Body of pancreas (tissue), 4 donors: ENCODE results near the gene JAG2. TPM values are rescaled to one million over a fixed set of nuclear protein-coding genes. Genes with fewer than 3 reads are reported as not detected.
A peak's percentile ranks its signal among the peaks of the same experiment; 100 is the strongest.

Source experiments
- ATAC-seq: fragments of 150-250 bp; one replicate; pipeline ENCODE4 v1.9.1; 2016
- DNase-seq, 4 donors: peaks; one replicate each; pipeline ENCODE4 v3.0.0-alpha.2; 2019
- H3K27ac ChIP-seq, 4 donors: fragments of 200-600 bp; sonication (generic); 1 replicate in 3 of 4; 2 replicates in 1 of 4; pipeline versions ENCODE4 v1.5.1 to v1.6.1; 2016 to 2019; ENCODE audit warnings: mild to moderate bottlenecking in 1 of 4, mixed read lengths in 1 of 4, moderate library complexity in 1 of 4
- H3K27me3 ChIP-seq, 2 donors: fragments of 200-600 bp; sonication (generic); one replicate each; pipeline ENCODE4 v1.6.0; 2016; ENCODE audit warnings: mild to moderate bottlenecking in 1 of 2
- H3K36me3 ChIP-seq, 2 donors: fragments of 200-600 bp; sonication (generic); replicated peaks in 1 of 2; 2 replicates each; pipeline ENCODE4 v1.5.1; 2016; ENCODE audit warnings: low read depth in 2 of 2; ENCODE audit not compliant: insufficient read depth in 1 of 2
- H3K4me1 ChIP-seq: fragments of 200-600 bp; sonication (generic); one replicate; pipeline ENCODE4 v1.6.0; 2016
- H3K4me3 ChIP-seq, 2 donors: fragments of 200-600 bp; sonication (generic); 1 replicate in 1 of 2; 2 replicates in 1 of 2; pipeline ENCODE4 v1.5.1; 2016 to 2019
- H3K9me3 ChIP-seq, 3 donors: fragments of 200-600 bp; sonication (generic); 1 replicate in 2 of 3; 2 replicates in 1 of 3; pipeline ENCODE4 v1.5.1; 2016
- POLR2A ChIP-seq, 3 donors: fragments of 450-650 bp; IDR thresholded peaks; one replicate each; pipeline ENCODE4 v1.6.1; 2016; ENCODE audit warnings: antibody characterized with exemption in 3 of 3, mild to moderate bottlenecking in 2 of 3
- WGBS, 2 donors: methylation state at CpG; one replicate each; pipeline ENCODE4 v1.1.5; 2017; 5-methylcytosine and 5-hydroxymethylcytosine counted together
- intact Hi-C: fragments of 100-400 bp; cut with DNase I; formaldehyde crosslinking; loops from one replicate; pipeline ENCODE4 v1.15.1; 2023
- total RNA-seq, 2 donors: library from RNA; depleted of rRNA; stranded (reverse); fragments of >200 nt; gene quantifications; one replicate each; pipeline ENCODE4 v1.1.0, GENCODE V29; 2016
- TF ChIP-seq, protein P1 (sequence below), 7 experiments: fragments of 450-650 bp in 4 of 7; fragments of 200-600 bp in 3 of 7; sonication (generic) in 3 of 7; IDR thresholded peaks; one replicate each; pipeline ENCODE4 v1.5.1; 2016 to 2019; ENCODE audit warnings: antibody characterized with exemption in 7 of 7

Gene JAG2
- total RNA-seq, 2 donors from 2014 or later: 13.5 to 36.3 TPM

DNA sequence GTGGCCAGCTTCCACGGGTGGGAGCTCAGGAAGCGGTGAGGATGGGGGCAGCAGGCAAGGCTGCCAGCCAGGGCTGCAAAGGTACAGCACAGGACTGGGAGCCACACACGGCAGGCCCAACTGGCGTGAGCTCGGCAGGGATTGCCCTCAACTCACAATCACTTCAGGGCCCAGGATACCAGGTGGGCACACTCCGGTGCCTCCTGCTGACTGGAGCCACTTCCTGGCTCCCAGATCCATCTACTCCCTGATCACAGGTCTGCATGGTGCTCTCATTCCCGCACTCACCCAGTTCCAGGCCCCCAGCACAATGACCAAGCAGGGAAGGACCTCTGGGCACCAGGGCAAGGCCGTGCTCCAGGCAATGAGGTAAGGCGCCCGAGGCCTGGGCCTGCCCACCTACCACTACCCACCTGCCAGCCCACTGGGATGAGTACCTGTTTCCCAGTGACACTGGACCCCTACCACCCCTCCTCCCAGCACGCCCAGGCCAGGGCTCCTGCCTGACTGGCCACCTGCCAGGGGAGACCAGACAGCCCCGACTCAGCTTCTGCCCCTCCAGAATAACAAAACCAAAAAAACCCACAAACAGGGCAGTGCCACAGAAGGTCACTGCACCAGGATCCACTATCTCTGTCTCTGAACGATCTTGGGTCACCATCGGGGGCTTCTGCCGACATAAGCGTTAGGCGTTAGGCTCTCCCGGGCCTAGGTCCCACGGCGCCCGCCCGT lies 1.8 kb downstream of the JAG2 start:
- TF ChIP-seq, protein P1, sequence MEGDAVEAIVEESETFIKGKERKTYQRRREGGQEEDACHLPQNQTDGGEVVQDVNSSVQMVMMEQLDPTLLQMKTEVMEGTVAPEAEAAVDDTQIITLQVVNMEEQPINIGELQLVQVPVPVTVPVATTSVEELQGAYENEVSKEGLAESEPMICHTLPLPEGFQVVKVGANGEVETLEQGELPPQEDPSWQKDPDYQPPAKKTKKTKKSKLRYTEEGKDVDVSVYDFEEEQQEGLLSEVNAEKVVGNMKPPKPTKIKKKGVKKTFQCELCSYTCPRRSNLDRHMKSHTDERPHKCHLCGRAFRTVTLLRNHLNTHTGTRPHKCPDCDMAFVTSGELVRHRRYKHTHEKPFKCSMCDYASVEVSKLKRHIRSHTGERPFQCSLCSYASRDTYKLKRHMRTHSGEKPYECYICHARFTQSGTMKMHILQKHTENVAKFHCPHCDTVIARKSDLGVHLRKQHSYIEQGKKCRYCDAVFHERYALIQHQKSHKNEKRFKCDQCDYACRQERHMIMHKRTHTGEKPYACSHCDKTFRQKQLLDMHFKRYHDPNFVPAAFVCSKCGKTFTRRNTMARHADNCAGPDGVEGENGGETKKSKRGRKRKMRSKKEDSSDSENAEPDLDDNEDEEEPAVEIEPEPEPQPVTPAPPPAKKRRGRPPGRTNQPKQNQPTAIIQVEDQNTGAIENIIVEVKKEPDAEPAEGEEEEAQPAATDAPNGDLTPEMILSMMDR (IDR thresholded peaks at IDR 0.05): no peak
- TF ChIP-seq POLR2A (IDR thresholded peaks at IDR 0.05): no peak
- Histone ChIP-seq H3K27me3 (no peaks in the 10 kb centered on the region), H3K27ac (no peak overlapping the region), H3K4me1 (peaks cover 59% of the 10 kb centered on the region), H3K4me3 (no peak overlapping the region), H3K36me3 (no peaks in the 10 kb centered on the region), H3K9me3 (no peaks in the 10 kb centered on the region)
- ATAC-seq (no peak), DNase-seq (no peak)
- intact Hi-C loops: no loop called here
- WGBS, 2 donors: 71 to 81% methylated on average over 5 to 22 of the region's 22 CpGs

DNA sequence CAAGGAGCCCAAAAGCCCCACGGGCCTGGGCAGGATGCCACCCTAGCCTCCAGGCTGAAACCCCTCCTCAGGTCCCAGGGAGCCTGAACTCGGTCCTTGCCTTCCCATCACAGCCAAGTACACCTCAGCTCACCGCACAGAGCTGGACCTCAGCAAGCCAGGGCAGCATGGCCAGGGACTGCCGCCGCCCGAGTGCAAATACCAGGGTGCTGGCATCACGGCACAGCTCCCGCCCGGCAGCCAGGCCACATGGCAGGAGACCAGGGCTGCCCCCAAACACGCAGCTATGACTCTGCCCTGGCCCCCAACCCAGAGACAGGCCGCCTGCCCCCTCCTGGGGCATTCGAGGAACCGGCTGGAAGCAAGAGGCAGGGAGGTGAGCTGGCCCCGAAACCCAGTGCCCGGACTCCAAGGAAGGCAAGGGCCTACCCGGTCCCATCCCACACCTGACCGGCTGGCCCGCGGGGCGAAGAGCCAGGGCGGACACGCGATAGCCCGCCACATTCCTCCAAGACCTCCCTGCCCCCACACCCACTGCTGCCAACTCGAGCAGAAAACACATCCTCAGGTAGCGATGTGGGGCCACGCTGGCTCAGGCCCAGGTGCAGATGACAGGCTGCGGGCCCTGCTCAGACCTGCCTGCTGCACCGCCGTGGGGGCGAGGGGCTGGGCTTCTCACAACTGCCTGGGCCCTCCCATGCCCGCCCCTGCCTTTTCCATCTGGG lies 2.7 kb downstream of the JAG2 start:
- WGBS, 2 donors: 77 to 95% methylated on average over 4 to 32 of the region's 32 CpGs
- Histone ChIP-seq H3K36me3 (no peaks in the 10 kb centered on the region), H3K27ac (no peak overlapping the region), H3K9me3 (no peaks in the 10 kb centered on the region), H3K27me3 (no peaks in the 10 kb centered on the region), H3K4me3 (no peak overlapping the region), H3K4me1 (peaks cover 59% of the 10 kb centered on the region)
- intact Hi-C loops: no loop called here
- ATAC-seq (no peak), DNase-seq (peak in 2 of 4 donors; percentile 37 to 56)
- TF ChIP-seq POLR2A (IDR thresholded peaks at IDR 0.05): no peak
- TF ChIP-seq, protein P1 (IDR thresholded peaks at IDR 0.05): no peak

DNA sequence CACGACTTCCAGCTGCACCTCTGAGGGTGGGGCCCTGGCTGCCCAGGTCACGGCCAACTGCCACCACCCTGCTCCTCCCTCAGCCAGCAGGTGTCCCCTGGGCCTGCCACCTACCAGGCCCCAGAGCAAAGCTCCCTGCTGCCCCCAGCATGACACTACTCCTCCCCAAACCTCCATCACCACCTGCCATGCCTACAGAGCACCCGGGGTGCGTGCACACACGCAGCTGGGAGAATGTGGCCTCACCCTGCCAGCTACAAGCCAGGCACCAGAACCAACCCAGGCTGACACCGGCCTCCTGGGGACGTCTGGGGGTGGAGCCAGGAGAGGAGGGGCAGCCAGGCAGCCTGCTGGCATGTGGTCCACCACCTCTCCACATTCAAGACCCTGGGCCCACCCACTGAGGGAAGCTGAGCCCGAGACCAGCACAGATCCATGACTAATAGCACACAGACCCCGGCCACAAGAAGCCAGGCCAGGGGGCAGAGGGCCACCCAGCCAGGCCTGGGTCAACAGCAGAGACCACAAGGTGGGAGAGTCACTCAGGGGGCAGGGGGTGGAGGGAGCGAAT lies 3.4 kb downstream of the JAG2 start:
- DNase-seq (no peak), ATAC-seq (no peak)
- H3K36me3 ChIP-seq: no peaks in the 10 kb centered on the region
- H3K4me3 ChIP-seq: no peak overlapping the region
- 52 to 55% methylated on average over 4 to 10 of the region's 10 CpGs for WGBS, 2 donors
- no peaks in the 10 kb centered on the region for H3K27me3 ChIP-seq
- intact Hi-C loops: no loop called here
- H3K4me1 ChIP-seq: peaks cover 59% of the 10 kb centered on the region
- no peak overlapping the region for H3K27ac ChIP-seq
- TF ChIP-seq POLR2A (IDR thresholded peaks at IDR 0.05): no peak
- TF ChIP-seq, protein P1 (IDR thresholded peaks at IDR 0.05): no peak
- H3K9me3 ChIP-seq: no peaks in the 10 kb centered on the region

DNA sequence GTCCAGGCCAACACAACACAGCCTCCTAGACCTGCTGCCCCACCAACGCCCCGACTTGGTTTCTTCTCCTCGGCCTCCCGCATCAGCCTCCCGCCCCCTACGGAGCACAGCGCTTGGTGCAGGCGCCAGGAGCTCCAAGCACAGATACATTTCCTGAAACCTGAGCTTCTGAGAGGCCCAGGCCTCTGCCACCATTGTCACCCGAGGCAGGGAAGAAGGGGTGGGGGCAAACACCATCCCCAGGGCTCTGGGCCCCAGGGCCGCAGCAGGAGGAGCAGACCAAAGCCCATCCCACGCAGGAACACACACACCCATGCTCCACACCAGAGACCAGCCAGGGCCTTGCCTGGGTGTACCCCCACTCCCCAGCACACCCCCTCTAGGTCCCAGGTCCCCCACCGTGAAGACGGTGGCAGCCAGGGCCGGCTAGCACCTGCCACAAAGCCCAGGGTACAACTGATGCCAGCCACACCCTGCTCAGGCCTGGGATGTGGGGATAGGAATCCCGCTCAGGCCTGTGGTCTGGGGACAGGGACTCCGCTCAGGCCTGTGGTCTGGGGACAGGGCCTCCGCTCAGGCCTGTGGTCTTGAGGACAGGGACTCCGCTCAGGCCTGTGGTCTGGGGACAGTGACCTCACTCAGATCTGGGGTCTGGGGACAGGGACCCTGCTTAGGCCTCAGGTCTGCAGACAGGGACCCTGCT lies 5.4 kb downstream of the JAG2 start:
- Histone ChIP-seq H3K27me3 (no peaks in the 10 kb centered on the region), H3K9me3 (no peaks in the 10 kb centered on the region), H3K36me3 (no peaks in the 10 kb centered on the region), H3K4me3 (no peak overlapping the region), H3K4me1 (peaks cover 48% of the 10 kb centered on the region), H3K27ac (no peak overlapping the region)
- WGBS, 2 donors: 89 to 97% methylated on average over 8 to 18 of the region's 18 CpGs
- ATAC-seq: no peak
- DNase-seq: no peak
- TF ChIP-seq, protein P1 (IDR thresholded peaks at IDR 0.05): no peak
- no peak for TF ChIP-seq POLR2A (IDR thresholded peaks at IDR 0.05)
- intact Hi-C loops: no loop called here
